HT-29 (cell line): ENCODE measurements around the gene RFX8. TPM values are rescaled to one million over a fixed set of nuclear protein-coding genes. Genes with fewer than 3 reads are reported as not detected.

Source experiments
- DNase-seq: peaks from one replicate; pipeline ENCODE4 v3.0.0-alpha.2; 2015; ENCODE audit warnings: low spot score
- total RNA-seq: library from RNA; depleted of rRNA; stranded (reverse); fragments of >200 nt; shearing (Covaris generic); gene quantifications from 2 replicates; pipeline ENCODE4 v1.2.3, GENCODE V29; 2014

Gene RFX8
- total RNA-seq, 1 experiment from 2014 or later, result not detected

GRCh38 chr2:101383016-101383541 is 91.8 kb downstream of the RFX8 start:
- no peak for DNase-seq

GRCh38 chr2:101382442-101382841 is 92.5 kb downstream of the RFX8 start:
- DNase-seq, result no peak

- DNase-seq, result no peak
Observed at GRCh38 chr2:101380376-101380775, 94.5 kb downstream of the RFX8 start.

GRCh38 chr2:101379091-101379490 is 95.8 kb downstream of the RFX8 start:
- no peak for DNase-seq

GRCh38 chr2:101375653-101376052 is 99.3 kb downstream of the RFX8 start:
- no peak for DNase-seq

GRCh38 chr2:101374821-101375561 is 99.9 kb downstream of the RFX8 start:
- no peak for DNase-seq

GRCh38 chr2:101372792-101373191 is 102.1 kb downstream of the RFX8 start:
- DNase-seq, result no peak

GRCh38 chr2:101371636-101372035 is 103.3 kb downstream of the RFX8 start:
- no peak for DNase-seq

- DNase-seq, result no peak
Observed at GRCh38 chr2:101369100-101369499, 105.8 kb downstream of the RFX8 start.

- DNase-seq, result no peak
Observed at GRCh38 chr2:101368376-101368775, 106.5 kb downstream of the RFX8 start.

GRCh38 chr2:101367508-101367907 is 107.4 kb downstream of the RFX8 start:
- DNase-seq, result no peak

GRCh38 chr2:101364878-101365277 is 110.0 kb downstream of the RFX8 start:
- no peak for DNase-seq

- no peak for DNase-seq
Observed at GRCh38 chr2:101362777-101363176, 112.1 kb downstream of the RFX8 start.

GRCh38 chr2:101362316-101362715 is 112.6 kb downstream of the RFX8 start:
- DNase-seq, result no peak

GRCh38 chr2:101361522-101361921 is 113.4 kb downstream of the RFX8 start:
- no peak for DNase-seq

GRCh38 chr2:101361121-101361520 is 113.8 kb downstream of the RFX8 start:
- no peak for DNase-seq

- peak; percentile 56 for DNase-seq
Observed at GRCh38 chr2:101360232-101360631, 114.7 kb downstream of the RFX8 start.

GRCh38 chr2:101359410-101359954 is 115.4 kb downstream of the RFX8 start:
- DNase-seq, result no peak

GRCh38 chr2:101357376-101357775 is 117.5 kb downstream of the RFX8 start:
- DNase-seq, result no peak

GRCh38 chr2:101356521-101356920 is 118.4 kb downstream of the RFX8 start:
- no peak for DNase-seq

GRCh38 chr2:101356055-101356454 is 118.9 kb downstream of the RFX8 start:
- no peak for DNase-seq

GRCh38 chr2:101355401-101356054 is 119.4 kb downstream of the RFX8 start:
- DNase-seq, result no peak
